Activated B cell treated with CpG ODN at 0.5 μM for 24 hours (primary cell): ENCODE measurements around the gene ZNF100. TPM values are rescaled to one million over a fixed set of nuclear protein-coding genes. Genes with fewer than 3 reads are reported as not detected.
"Not testable (repeated sequence)": the region's sequence is repeated elsewhere in the genome, so short reads cannot be mapped to it uniquely, and the experiment has no call there.

Source experiments
- ATAC-seq: fragments of 200-7000 bp; cut with Tn5 transposase; one replicate; pipeline ENCODE4 v1.10.0; 2021; ENCODE audit warnings: low read depth, mild to moderate bottlenecking, moderate library complexity
- CTCF ChIA-PET: fragments of 350-600 bp; sonication (Branson Sonifier 250); formaldehyde crosslinking; loops from one replicate; lab custom pipeline; 2021; ENCODE audit warnings: antibody characterized with exemption; lab: Charles Lee
- POLR2A ChIA-PET: fragments of 350-600 bp; sonication (Branson Sonifier 250); formaldehyde crosslinking; loops from one replicate; lab custom pipeline; 2021; ENCODE audit warnings: antibody characterized with exemption; lab: Charles Lee
- DNase-seq: peaks from one replicate; pipeline ENCODE4 v3.0.0; 2022
- H3K27ac Mint-ChIP-seq: one replicate; pipeline ENCODE4 v1.8.0; 2020; ENCODE audit warnings: mixed read lengths
- H3K27me3 Mint-ChIP-seq: one replicate; pipeline ENCODE4 v1.8.0; 2021; ENCODE audit warnings: mixed read lengths
- H3K36me3 Mint-ChIP-seq: one replicate; pipeline ENCODE4 v1.8.0; 2021; ENCODE audit warnings: low read depth, mixed read lengths
- H3K4me1 Mint-ChIP-seq: one replicate; pipeline ENCODE4 v1.8.0; 2021; ENCODE audit warnings: mixed read lengths
- H3K4me3 Mint-ChIP-seq: one replicate; pipeline ENCODE4 v1.8.0; 2020; ENCODE audit warnings: mild to moderate bottlenecking, mixed read lengths
- H3K9me3 Mint-ChIP-seq: one replicate; pipeline ENCODE4 v1.8.0; 2020; ENCODE audit warnings: mixed read lengths
- intact Hi-C: fragments of 100-400 bp; cut with micrococcal nuclease; formaldehyde crosslinking; loops from one replicate; pipeline ENCODE4 v1.15.1; 2024
- total RNA-seq: library from RNA; stranded (reverse); gene quantifications from 2 replicates; pipeline ENCODE4 v1.2.3, GENCODE V29; 2022
- TF ChIP-seq, protein P1 (sequence below): fragments of 200-600 bp; IDR thresholded peaks from one replicate; pipeline ENCODE4 v1.8.0; 2022; ENCODE audit warnings: antibody characterized with exemption, mild to moderate bottlenecking

The ZNF100 gene
- total RNA-seq, 1 donor from 2014 or later: 22.4 TPM

DNA sequence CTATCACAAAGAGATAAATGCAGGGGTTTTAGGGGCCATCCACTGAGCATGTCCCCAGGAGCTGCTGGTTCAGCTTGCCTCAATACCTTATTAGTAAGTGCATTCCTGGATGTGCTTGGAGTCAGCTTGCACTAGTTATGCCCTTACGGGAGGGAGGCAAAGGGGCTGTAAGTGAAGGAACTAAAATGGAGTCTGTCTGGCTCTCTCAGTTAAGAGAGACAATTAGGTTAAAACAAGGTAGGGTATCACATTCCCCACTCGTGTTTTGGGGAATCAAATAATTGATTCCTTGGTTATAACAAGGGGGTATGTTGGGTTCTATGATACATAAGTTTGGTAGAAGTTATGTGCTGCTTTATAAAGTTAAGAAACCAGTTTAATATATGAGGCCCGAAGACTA, 78.9 kb downstream of the ZNF100 start:
- Mint-ChIP-seq H3K27ac (no peak overlapping the region), H3K4me1 (no peaks in the 10 kb centered on the region), H3K9me3 (no peaks in the 10 kb centered on the region), H3K4me3 (no peak overlapping the region), H3K27me3 (no peaks in the 10 kb centered on the region), H3K36me3 (no peaks in the 10 kb centered on the region)
- CTCF ChIA-PET: no interaction called here
- DNase-seq (no peak), ATAC-seq (no peak)
- POLR2A ChIA-PET: no interaction called here
- TF ChIP-seq, protein P1, sequence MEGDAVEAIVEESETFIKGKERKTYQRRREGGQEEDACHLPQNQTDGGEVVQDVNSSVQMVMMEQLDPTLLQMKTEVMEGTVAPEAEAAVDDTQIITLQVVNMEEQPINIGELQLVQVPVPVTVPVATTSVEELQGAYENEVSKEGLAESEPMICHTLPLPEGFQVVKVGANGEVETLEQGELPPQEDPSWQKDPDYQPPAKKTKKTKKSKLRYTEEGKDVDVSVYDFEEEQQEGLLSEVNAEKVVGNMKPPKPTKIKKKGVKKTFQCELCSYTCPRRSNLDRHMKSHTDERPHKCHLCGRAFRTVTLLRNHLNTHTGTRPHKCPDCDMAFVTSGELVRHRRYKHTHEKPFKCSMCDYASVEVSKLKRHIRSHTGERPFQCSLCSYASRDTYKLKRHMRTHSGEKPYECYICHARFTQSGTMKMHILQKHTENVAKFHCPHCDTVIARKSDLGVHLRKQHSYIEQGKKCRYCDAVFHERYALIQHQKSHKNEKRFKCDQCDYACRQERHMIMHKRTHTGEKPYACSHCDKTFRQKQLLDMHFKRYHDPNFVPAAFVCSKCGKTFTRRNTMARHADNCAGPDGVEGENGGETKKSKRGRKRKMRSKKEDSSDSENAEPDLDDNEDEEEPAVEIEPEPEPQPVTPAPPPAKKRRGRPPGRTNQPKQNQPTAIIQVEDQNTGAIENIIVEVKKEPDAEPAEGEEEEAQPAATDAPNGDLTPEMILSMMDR: no peak
- intact Hi-C loops: no loop called here

DNA sequence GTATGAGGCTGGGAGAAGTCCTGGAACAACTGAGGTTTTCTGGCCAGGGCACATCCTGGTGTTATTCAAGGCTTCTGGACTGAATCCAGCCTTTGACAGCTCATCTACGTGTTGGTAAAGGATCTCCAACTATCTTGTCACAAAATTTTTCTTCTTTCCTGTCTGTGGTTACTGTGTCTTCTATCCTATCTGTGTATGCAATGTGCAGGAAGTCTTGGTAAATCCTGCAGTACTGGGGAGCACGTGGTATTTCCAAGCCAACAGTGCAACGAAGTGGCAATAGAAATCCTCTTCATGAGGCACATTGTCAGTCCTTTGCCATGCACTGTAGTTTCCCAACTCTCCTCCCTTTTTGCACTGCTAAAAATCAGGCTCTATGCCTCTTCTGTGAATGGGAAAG, 86.7 kb downstream of the ZNF100 start:
- H3K9me3 Mint-ChIP-seq: peaks cover 9% of the 10 kb centered on the region
- no peaks in the 10 kb centered on the region for H3K36me3 Mint-ChIP-seq
- TF ChIP-seq, protein P1: no peak
- H3K4me3 Mint-ChIP-seq: no peak overlapping the region
- CTCF ChIA-PET: no interaction called here
- no peak for DNase-seq
- no peaks in the 10 kb centered on the region for H3K4me1 Mint-ChIP-seq
- H3K27ac Mint-ChIP-seq: no peak overlapping the region
- ATAC-seq: no peak
- H3K27me3 Mint-ChIP-seq: no peaks in the 10 kb centered on the region
- POLR2A ChIA-PET: no interaction called here
- intact Hi-C loops: no loop called here

DNA sequence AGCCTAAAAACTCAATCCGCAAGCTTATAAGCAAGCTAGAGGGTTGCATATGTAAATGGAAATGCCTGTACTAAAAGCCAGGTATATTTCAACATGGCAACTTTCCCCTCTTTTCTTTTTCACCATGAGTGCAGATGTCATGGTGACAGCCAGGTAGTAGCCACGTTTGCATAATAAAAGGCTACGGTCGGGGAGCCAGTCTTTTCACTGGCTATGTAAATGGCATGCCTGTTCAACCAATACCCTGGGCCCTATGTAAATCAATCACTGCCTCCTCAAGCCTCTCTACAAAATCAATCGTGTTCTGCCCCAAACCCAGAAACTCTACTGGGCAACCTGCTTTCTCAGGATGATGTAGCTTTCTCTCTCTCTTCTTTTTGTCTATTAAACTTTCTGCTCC, 87.4 kb downstream of the ZNF100 start:
- H3K4me1 Mint-ChIP-seq: no peaks in the 10 kb centered on the region
- H3K27me3 Mint-ChIP-seq: no peaks in the 10 kb centered on the region
- ATAC-seq: no peak
- intact Hi-C loops: no loop called here
- H3K36me3 Mint-ChIP-seq: no peaks in the 10 kb centered on the region
- peaks cover 9% of the 10 kb centered on the region for H3K9me3 Mint-ChIP-seq
- no peak overlapping the region for H3K4me3 Mint-ChIP-seq
- POLR2A ChIA-PET: no interaction called here
- DNase-seq: no peak
- no peak overlapping the region for H3K27ac Mint-ChIP-seq
- CTCF ChIA-PET: no interaction called here
- TF ChIP-seq, protein P1: no peak

DNA sequence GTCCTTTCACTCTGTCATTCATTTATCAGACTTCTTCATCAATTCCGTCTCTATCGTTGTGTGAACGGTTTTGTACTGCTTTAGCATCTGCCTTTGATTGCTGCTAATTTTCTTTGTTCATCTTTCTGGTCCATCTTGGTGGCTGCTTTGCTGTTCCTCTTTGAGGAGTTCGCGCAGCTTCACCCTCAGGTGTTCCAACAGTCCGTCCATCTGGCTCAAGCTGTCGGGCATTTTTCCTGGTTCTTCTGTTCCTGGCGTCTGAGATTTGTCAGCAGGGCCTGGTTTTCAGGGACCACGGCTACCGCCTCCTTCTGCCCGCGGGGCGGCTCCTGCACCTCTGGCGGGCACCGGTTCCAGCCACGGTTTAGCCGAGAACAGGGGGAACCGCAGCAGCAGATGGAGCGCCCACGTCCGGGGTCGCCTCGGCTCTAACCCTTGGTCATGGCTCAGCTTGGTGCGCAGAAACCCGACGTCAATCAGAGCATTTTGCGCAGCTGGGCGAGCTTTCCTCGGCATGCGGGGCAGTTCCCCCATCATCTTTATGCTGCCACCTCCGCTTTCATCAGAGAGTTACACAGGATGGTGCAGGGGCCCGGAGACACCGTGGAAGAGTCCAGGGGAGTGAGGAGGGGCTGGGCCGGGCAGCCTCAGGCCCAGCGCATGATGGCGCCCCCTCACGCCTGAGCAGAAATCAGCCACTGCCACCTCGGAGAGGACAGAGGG, 89.5 kb downstream of the ZNF100 start:
- peaks cover 9% of the 10 kb centered on the region for H3K9me3 Mint-ChIP-seq
- TF ChIP-seq, protein P1: no peak
- H3K4me3 Mint-ChIP-seq: no peak overlapping the region
- H3K27ac Mint-ChIP-seq: no peak overlapping the region
- no peaks in the 10 kb centered on the region for H3K36me3 Mint-ChIP-seq
- intact Hi-C loops: no loop called here
- ATAC-seq (no peak), DNase-seq (no peak)
- H3K27me3 Mint-ChIP-seq: no peaks in the 10 kb centered on the region
- CTCF ChIA-PET: no interaction called here
- POLR2A ChIA-PET: no interaction called here
- no peaks in the 10 kb centered on the region for H3K4me1 Mint-ChIP-seq

DNA sequence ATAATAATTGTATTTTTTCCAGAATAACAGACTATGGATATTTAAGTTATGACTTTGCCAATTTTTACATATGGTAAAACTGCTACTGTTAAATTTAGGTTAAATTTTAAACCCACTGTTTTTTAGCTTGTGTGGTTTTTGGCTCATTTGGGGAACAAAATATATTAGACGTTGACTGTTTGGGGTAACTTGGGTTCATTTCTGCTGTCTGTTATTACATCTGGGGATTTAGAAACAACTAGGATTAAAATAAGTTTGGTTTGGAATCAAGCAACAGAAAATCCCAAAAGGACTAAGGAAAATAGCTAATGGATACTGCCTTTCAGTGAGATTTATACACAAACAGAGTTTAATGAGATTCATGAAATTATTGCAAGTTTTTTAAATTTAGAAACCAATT, 92.9 kb downstream of the ZNF100 start:
- POLR2A ChIA-PET: no interaction called here
- H3K9me3 Mint-ChIP-seq: peaks cover 8% of the 10 kb centered on the region

DNA sequence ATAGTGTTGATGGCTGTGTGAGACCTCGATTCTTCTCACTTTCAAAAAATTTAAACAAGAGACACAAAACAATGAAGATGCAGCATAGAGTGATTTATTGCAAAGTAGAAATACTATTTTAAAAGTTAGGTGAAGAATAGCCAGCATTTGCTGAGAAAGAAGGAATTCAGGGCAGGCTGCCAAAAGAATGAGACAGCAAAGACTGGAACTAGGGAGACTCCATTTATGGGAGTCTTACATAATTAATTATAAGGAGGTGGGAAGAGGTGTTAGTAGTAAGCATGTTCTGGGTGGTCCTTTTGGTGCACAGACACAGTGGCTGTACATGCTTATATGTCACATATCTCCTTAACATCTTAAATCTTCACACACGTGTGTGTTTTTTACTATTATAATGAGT, 93.9 kb downstream of the ZNF100 start:
- CTCF ChIA-PET, H3K27me3 Mint-ChIP-seq, intact Hi-C loops, H3K4me3 Mint-ChIP-seq, DNase-seq, H3K36me3 Mint-ChIP-seq, H3K27ac Mint-ChIP-seq, ATAC-seq, H3K4me1 Mint-ChIP-seq, H3K9me3 Mint-ChIP-seq: not testable (repeated sequence)
- POLR2A ChIA-PET: interaction anchor here (0.6 kb wide), 1 partner anchor 13 kb away, joined by 3 read pairs; no protein-coding TSS in a partner anchor

More for the DNA sequence above, 92.9 kb downstream of the ZNF100 start:
- H3K4me1 Mint-ChIP-seq: no peaks in the 10 kb centered on the region
- intact Hi-C loops: no loop called here
- H3K4me3 Mint-ChIP-seq: no peak overlapping the region
- TF ChIP-seq, protein P1: no peak
- ATAC-seq (no peak), DNase-seq (no peak)
- CTCF ChIA-PET: no interaction called here
- H3K27me3 Mint-ChIP-seq: peaks cover 5% of the 10 kb centered on the region
- H3K36me3 Mint-ChIP-seq: no peaks in the 10 kb centered on the region
- no peak overlapping the region for H3K27ac Mint-ChIP-seq
